Esophagus squamous epithelium (tissue), 5 donors: Measurements from ENCODE around the gene ECT2. TPM values are rescaled to one million over a fixed set of nuclear protein-coding genes. Genes with fewer than 3 reads are reported as not detected.

ENCODE experiments used
- DNase-seq: peaks from one replicate; lab custom pipeline; 2025; lab: John Stamatoyannopoulos, UW
- H3K27ac ChIP-seq, 4 donors: fragments of 200-600 bp; sonication (generic); one replicate each; pipeline ENCODE4 v1.5.1; 2016 to 2019; ENCODE audit warnings: mild to moderate bottlenecking in 1 of 4
- H3K27me3 ChIP-seq, 4 donors: fragments of 200-600 bp; sonication (generic); 1 replicate in 3 of 4; 2 replicates in 1 of 4; pipeline versions ENCODE4 v1.5.1 to v1.6.0; 2017 to 2021; ENCODE audit warnings: antibody characterized with exemption in 1 of 4
- H3K36me3 ChIP-seq, 3 donors: fragments of 200-600 bp; sonication (generic); one replicate each; pipeline ENCODE4 v1.5.1; 2016 to 2019
- H3K4me1 ChIP-seq, 3 donors: fragments of 200-600 bp; sonication (generic); one replicate each; pipeline ENCODE4 v1.5.1; 2017 to 2019
- H3K4me3 ChIP-seq, 4 donors: fragments of 200-600 bp; sonication (generic); 1 replicate in 3 of 4; 2 replicates in 1 of 4; pipeline ENCODE4 v1.5.1; 2016 to 2019; ENCODE audit warnings: mild to moderate bottlenecking in 2 of 4, moderate library complexity in 1 of 4
- H3K9me3 ChIP-seq, 3 donors: fragments of 200-600 bp; sonication (generic); one replicate each; pipeline ENCODE4 v1.5.1; 2016 to 2019
- CTCF ChIP-seq, 6 experiments: fragments of 450-650 bp in 4 of 6; fragments of 200-600 bp in 2 of 6; sonication (generic) in 2 of 6; IDR thresholded peaks; one replicate each; pipeline ENCODE4 v1.5.1; 2016 to 2019; ENCODE audit warnings: antibody characterized with exemption in 6 of 6, mild to moderate bottlenecking in 4 of 6, moderate library complexity in 4 of 6
- POLR2A ChIP-seq, 4 donors: fragments of 450-650 bp; IDR thresholded peaks; one replicate each; pipeline ENCODE4 v1.6.1; 2017; ENCODE audit warnings: antibody characterized with exemption in 4 of 4, mild to moderate bottlenecking in 4 of 4, moderate library complexity in 3 of 4
- WGBS, 2 donors: methylation state at CpG; one replicate each; pipeline ENCODE4 v1.1.5; 2018; 5-methylcytosine and 5-hydroxymethylcytosine counted together
- intact Hi-C: fragments of 100-400 bp; cut with DNase I; formaldehyde crosslinking; loops from one replicate; pipeline ENCODE4 v1.15.0; 2022
- total RNA-seq, 4 donors: library from RNA; depleted of rRNA; stranded (reverse); fragments of >200 nt; gene quantifications; one replicate each; pipeline ENCODE4 v1.1.0, GENCODE V29; 2016
- donor health status: DM: yes; HTN: yes; CAD: no.

Gene ECT2
- total RNA-seq, 4 donors from 2014 or later, result 7.7 to 30.5 (median 17.7) TPM

GRCh38 chr3:172786036-172786435 is 35.5 kb downstream of the ECT2 start:
- Histone ChIP-seq H3K4me3 (no peak overlapping the region), H3K4me1 (no peaks in the 10 kb centered on the region), H3K27me3 (no peaks in the 10 kb centered on the region), H3K27ac (no peak overlapping the region), H3K9me3 (no peaks in the 10 kb centered on the region), H3K36me3 (peaks cover 0 to 37% (median 3%) of the 10 kb centered on the region in 3 donors)
- intact Hi-C loops, result no loop called here
- 93 to 95% methylated on average over 1 of the region's 1 CpG for WGBS, 2 donors
- TF ChIP-seq CTCF (IDR thresholded peaks at IDR 0.05), result no peak
- TF ChIP-seq POLR2A (IDR thresholded peaks at IDR 0.05), result no peak
- DNase-seq, result no peak

- no peak overlapping the region for H3K4me3 ChIP-seq
- 100% methylated on average over 2 of the region's 2 CpGs for WGBS, 2 donors
- TF ChIP-seq CTCF (IDR thresholded peaks at IDR 0.05) (no peak), POLR2A (IDR thresholded peaks at IDR 0.05) (no peak)
- H3K4me1 ChIP-seq, result no peaks in the 10 kb centered on the region
- H3K36me3 ChIP-seq, result peaks cover 0 to 45% (median 3%) of the 10 kb centered on the region in 3 donors
- no peaks in the 10 kb centered on the region for H3K27me3 ChIP-seq
- DNase-seq, result no peak
- H3K9me3 ChIP-seq, result no peaks in the 10 kb centered on the region
- H3K27ac ChIP-seq, result no peak overlapping the region
- intact Hi-C loops, result no loop called here
Observed at GRCh38 chr3:172787019-172787418, 36.5 kb downstream of the ECT2 start.

- intact Hi-C loops, result no loop called here
- Histone ChIP-seq H3K9me3 (no peaks in the 10 kb centered on the region), H3K27ac (no peak overlapping the region), H3K27me3 (no peaks in the 10 kb centered on the region), H3K4me3 (no peak overlapping the region), H3K36me3 (peaks cover 0 to 47% (median 3%) of the 10 kb centered on the region in 3 donors), H3K4me1 (no peaks in the 10 kb centered on the region)
- WGBS, 2 donors, result 95 to 96% methylated on average over 1 of the region's 1 CpG
- DNase-seq, result no peak
- no peak for TF ChIP-seq POLR2A (IDR thresholded peaks at IDR 0.05)
- TF ChIP-seq CTCF (IDR thresholded peaks at IDR 0.05), result no peak
Observed at GRCh38 chr3:172787746-172788145, 37.2 kb downstream of the ECT2 start.

- WGBS, 2 donors, result 81 to 94% methylated on average over 1 of the region's 1 CpG
- intact Hi-C loops, result no loop called here
Observed at GRCh38 chr3:172799246-172799645, 48.7 kb downstream of the ECT2 start.

GRCh38 chr3:172800156-172800555 is 49.6 kb downstream of the ECT2 start:
- H3K27me3 ChIP-seq, result no peaks in the 10 kb centered on the region
- no peaks in the 10 kb centered on the region for H3K4me1 ChIP-seq
- 93 to 95% methylated on average over 2 of the region's 2 CpGs for WGBS, 2 donors
- no peak overlapping the region for H3K27ac ChIP-seq
- intact Hi-C loops, result no loop called here
- TF ChIP-seq CTCF (IDR thresholded peaks at IDR 0.05), result no peak
- TF ChIP-seq POLR2A (IDR thresholded peaks at IDR 0.05), result no peak
- no peaks in the 10 kb centered on the region for H3K9me3 ChIP-seq
- H3K36me3 ChIP-seq, result peaks cover 0 to 15% (median 0%) of the 10 kb centered on the region in 3 donors
- DNase-seq, result no peak
- no peak overlapping the region for H3K4me3 ChIP-seq

More at GRCh38 chr3:172799246-172799645, 48.7 kb downstream of the ECT2 start:
- Histone ChIP-seq H3K27me3 (no peaks in the 10 kb centered on the region), H3K4me3 (no peak overlapping the region), H3K27ac (no peak overlapping the region), H3K9me3 (no peaks in the 10 kb centered on the region), H3K4me1 (no peaks in the 10 kb centered on the region), H3K36me3 (peaks cover 0 to 12% (median 0%) of the 10 kb centered on the region in 3 donors)
- DNase-seq, result no peak
- TF ChIP-seq POLR2A (IDR thresholded peaks at IDR 0.05), result no peak
- TF ChIP-seq CTCF (IDR thresholded peaks at IDR 0.05), result no peak
